Stomach smooth muscle (tissue), 2 donors: ENCODE measurements around the gene RAD51B.
"Not testable (repeated sequence)": the region's sequence is repeated elsewhere in the genome, so short reads cannot be mapped to it uniquely, and the experiment has no call there.

Experiments used
- H3K27ac ChIP-seq: one replicate; pipeline ENCODE4 v1.7.0; 2013; ENCODE audit warnings: mild to moderate bottlenecking, low read length, inconsistent platforms
- H3K27me3 ChIP-seq, 2 donors: one replicate each; pipeline ENCODE4 v1.7.0; 2013; ENCODE audit warnings: low read length in 2 of 2; ENCODE audit not compliant: insufficient read depth in 2 of 2, control insufficient read depth in 1 of 2
- H3K36me3 ChIP-seq, 2 donors: one replicate each; pipeline ENCODE4 v1.7.0; 2013; ENCODE audit warnings: low read length in 2 of 2; ENCODE audit not compliant: control insufficient read depth in 2 of 2, insufficient read depth in 2 of 2
- H3K4me1 ChIP-seq: one replicate; pipeline ENCODE4 v1.7.0; 2013; ENCODE audit warnings: low read length; ENCODE audit not compliant: control insufficient read depth, insufficient read depth
- H3K4me3 ChIP-seq, 2 donors: one replicate each; pipeline ENCODE4 v1.7.0; 2013; ENCODE audit warnings: low read length in 2 of 2
- H3K9ac ChIP-seq, 2 donors: one replicate each; pipeline ENCODE4 v1.7.0; 2013; ENCODE audit warnings: low read length in 2 of 2, mild to moderate bottlenecking in 1 of 2
- H3K9me3 ChIP-seq, 2 donors: one replicate each; pipeline ENCODE4 v1.7.0; 2013; ENCODE audit warnings: low read length in 2 of 2; ENCODE audit not compliant: control insufficient read depth in 2 of 2
- donor health status: healthy.
- donor health status: Pancreatic carcinoma.

The RAD51B gene

DNA sequence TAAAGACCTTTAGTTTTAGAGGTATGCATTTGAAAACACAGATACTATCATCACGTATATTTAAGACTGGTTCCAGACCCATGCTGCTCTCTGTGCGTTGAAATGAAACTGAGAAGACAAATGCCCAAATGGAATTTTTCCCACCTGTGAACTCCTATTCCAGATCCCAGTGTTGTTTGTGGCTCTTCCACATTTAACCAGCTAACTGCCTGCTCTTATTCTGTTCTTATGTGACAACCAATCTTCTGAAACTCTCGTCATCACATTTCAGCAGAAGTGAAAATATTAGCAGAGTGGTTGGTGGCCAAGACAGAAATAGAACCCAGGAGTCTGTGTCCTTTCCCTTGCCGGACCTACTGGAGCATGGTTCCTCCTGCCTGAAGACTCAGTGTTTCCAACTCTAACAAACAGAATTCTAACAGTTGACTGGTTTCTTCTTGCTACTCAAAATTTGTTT is 460.2 kb downstream of the RAD51B start:
- H3K4me3 ChIP-seq: no peak overlapping the region
- no peaks in the 10 kb centered on the region for H3K9me3 ChIP-seq
- peaks cover 11% of the 10 kb centered on the region for H3K4me1 ChIP-seq
- H3K27ac ChIP-seq: no peak overlapping the region
- H3K36me3 ChIP-seq: no peaks in the 10 kb centered on the region
- no peaks in the 10 kb centered on the region for H3K27me3 ChIP-seq
- H3K9ac ChIP-seq: no peak overlapping the region

DNA sequence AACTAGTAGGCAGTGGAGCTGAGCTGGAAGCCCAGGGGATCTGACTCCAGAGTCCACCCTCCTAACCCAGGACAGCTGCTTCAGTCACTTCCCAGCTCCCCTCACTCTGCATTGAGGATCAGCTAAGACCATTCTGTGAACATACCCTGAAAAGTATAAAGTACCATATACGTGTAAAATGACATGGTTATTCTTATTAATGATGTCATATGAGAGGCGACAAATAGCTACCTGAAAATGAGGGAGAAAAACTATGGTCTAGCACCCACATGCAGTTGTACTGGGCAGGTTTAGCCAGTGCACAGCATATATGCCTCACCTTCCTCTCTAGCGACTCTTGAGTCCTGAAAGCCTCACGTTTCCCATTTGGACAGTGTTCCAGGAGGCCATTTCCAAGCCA is 461.9 kb downstream of the RAD51B start:
- Histone ChIP-seq H3K27me3 (no peaks in the 10 kb centered on the region), H3K4me3 (no peak overlapping the region), H3K4me1 (peaks cover 19% of the 10 kb centered on the region), H3K9me3 (no peaks in the 10 kb centered on the region), H3K27ac (no peak overlapping the region), H3K36me3 (no peaks in the 10 kb centered on the region), H3K9ac (no peak overlapping the region)

DNA sequence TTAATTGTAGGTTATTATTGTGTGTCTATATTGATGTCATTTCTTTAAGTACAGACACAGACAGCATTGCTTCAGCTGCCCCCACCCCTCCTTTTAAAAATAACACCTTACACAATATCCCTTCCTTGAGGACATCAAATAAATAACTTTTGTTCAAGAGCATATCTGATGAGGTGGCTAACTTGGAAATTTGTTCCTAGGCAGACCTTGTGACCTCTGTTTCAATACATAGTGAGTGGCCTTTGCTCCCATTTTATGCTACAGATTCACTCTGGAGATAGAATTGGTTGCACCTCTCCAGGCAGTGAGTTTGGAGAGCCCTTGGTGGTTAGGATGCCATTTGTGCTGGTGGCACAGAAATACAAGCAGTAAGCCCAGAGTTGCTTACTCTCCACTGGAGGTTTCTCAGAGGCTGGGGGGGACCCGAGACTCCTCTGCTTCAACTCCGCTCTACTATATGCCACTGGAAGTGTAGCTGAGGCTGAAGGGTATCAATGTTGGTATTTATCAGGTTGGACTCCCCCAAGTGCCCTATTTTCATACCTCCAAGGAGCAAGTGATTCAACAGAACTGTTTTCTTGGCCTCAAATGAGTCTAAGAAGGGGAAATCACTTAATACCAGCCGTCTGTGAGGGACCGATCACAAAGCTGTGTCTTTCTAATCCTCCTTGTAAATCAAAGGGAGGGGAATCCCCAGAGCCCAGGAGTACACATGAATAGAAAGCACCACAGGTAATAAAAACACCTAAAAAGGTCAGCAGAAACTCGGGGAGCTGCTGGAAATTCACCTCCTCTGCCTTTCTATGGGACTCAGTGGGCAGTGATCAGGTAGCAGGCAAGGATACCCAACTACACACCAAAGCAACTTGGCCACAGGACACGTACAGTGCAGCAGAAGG is 463.1 kb downstream of the RAD51B start:
- Histone ChIP-seq H3K36me3 (no peaks in the 10 kb centered on the region), H3K4me1 (peaks cover 19% of the 10 kb centered on the region), H3K9me3 (no peaks in the 10 kb centered on the region), H3K27ac (no peak overlapping the region), H3K9ac (no peak overlapping the region), H3K4me3 (no peak overlapping the region), H3K27me3 (no peaks in the 10 kb centered on the region)

DNA sequence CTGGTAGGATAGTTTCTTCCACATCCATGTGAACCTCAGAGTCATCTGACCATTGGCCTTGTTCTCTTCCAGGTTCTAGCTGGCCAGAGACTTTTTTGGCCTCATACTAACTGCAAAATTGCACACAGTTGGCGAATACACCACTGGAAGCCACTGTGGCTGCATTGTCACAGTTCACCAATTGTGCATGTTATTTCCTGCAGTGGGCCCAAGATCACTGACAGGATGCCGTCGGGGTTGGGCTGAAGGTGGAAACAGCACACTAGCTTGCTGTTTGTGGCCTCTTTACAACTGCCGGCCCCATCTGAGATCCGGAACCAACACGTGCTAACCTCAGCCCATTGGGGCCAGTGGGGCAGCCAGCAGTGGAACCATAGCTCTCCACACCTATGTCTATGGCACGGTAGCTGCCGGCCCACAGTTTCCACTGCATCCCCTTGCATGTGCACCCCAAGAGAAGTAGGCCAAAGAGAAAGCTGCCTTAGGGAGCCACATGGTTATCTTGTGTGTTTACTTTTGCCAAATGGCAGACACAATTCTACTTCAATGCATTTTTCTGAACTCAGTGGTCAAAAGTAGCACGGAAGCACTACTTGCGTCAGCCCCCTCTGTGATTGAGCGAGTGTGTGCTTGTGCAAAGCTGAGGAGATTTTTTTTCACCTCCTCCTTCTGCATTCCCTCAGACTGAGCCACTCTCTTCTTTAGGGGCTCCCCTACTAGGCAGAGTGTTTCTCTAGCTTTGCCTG is 464.0 kb downstream of the RAD51B start:
- no peaks in the 10 kb centered on the region for H3K27me3 ChIP-seq
- no peak overlapping the region for H3K9ac ChIP-seq
- H3K36me3 ChIP-seq: no peaks in the 10 kb centered on the region
- H3K4me3 ChIP-seq: no peak overlapping the region
- H3K27ac ChIP-seq: no peak overlapping the region
- H3K4me1 ChIP-seq: peaks cover 19% of the 10 kb centered on the region
- H3K9me3 ChIP-seq: no peaks in the 10 kb centered on the region

DNA sequence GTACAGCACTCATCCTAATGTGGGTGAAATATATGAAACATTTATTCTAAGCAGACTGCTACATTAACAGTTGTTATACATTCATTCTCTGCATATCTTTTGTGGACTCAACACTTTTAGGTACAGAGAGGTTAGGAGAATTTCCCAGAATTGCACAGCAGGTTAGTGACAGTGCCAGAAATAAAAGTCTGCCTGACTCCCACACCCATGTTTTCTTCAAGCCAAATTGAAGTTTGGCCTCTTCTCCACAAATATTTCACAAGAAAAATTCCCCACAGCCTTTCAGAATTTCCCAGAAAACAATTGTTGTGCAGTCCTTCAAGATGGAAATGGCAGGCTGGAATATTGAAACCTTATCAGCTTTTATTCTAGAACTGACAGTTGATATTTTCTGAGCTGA is 464.8 kb downstream of the RAD51B start:
- no peaks in the 10 kb centered on the region for H3K27me3 ChIP-seq
- no peak overlapping the region for H3K4me3 ChIP-seq
- H3K27ac ChIP-seq: no peak overlapping the region
- no peaks in the 10 kb centered on the region for H3K9me3 ChIP-seq
- no peaks in the 10 kb centered on the region for H3K36me3 ChIP-seq
- peaks cover 19% of the 10 kb centered on the region for H3K4me1 ChIP-seq
- no peak overlapping the region for H3K9ac ChIP-seq

DNA sequence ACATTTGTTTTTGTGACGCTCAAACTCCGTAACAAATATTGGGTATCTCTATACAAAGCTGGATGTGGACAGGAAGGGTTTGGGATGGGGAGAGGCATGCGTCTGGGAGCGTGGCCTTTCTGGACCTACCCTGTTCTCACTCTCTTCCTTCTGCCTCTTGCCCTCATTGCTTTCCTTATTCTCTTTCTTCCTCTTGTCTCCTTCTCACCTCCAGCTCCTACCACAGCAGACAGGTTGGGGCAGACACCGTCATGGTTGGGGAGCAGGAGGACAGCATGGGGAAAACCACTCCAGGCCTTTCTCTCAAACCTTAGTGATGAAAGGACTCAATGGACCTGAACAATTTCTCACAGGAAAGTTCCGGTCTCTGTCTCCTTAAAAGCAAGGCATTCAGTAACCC is 465.3 kb downstream of the RAD51B start:
- peak overlapping the region; percentile 6 to 31 for H3K9ac ChIP-seq
- peak overlapping the region; percentile 53 for H3K27ac ChIP-seq

DNA sequence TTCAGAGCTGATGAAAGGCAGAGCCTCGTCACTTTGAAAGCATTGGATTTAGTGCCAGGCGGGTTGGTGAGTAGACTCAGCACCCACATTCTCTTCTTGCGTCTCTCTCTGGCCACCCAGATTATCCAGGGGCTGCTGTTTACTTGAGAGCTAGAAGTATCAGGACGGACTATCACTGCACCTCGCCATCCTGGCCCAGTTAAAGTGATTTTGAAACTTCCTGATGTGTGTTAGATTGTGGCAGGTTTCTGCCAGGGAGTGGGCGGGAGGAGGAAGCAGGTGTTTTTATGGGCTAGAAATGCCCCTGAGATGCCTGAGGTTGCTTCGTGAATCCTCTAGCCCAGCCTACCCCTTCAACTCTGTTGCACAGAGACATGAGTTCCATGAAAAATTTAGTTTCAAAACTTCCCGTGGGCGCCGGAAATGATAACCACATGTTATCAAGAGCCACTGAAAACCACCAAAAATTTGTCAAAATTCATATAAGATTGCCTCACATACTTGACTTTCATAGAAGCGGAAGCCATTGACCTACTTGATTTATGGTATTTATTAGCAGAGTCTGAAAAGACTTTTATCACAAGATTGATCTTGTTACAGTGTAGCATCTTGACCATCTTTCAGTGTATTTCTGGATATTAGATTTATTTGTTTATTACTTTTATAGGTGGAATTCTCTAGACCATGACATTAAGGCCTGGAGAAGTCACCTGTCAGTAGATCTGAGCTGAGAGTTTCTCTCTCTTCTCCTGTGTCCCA is 466.0 kb downstream of the RAD51B start:
- Histone ChIP-seq H3K9ac (peak overlapping the region; percentile 6 to 31), H3K9me3 (no peaks in the 10 kb centered on the region), H3K27me3 (no peaks in the 10 kb centered on the region), H3K4me3 (peak overlapping the region; percentile 7 to 44), H3K4me1 (peaks cover 19% of the 10 kb centered on the region), H3K27ac (peak overlapping the region; percentile 53), H3K36me3 (no peaks in the 10 kb centered on the region)

More for the DNA sequence above, 465.3 kb downstream of the RAD51B start:
- Histone ChIP-seq H3K9me3 (no peaks in the 10 kb centered on the region), H3K4me1 (peaks cover 19% of the 10 kb centered on the region), H3K36me3 (no peaks in the 10 kb centered on the region), H3K27me3 (no peaks in the 10 kb centered on the region), H3K4me3 (peak overlapping the region; percentile 7 to 15)

DNA sequence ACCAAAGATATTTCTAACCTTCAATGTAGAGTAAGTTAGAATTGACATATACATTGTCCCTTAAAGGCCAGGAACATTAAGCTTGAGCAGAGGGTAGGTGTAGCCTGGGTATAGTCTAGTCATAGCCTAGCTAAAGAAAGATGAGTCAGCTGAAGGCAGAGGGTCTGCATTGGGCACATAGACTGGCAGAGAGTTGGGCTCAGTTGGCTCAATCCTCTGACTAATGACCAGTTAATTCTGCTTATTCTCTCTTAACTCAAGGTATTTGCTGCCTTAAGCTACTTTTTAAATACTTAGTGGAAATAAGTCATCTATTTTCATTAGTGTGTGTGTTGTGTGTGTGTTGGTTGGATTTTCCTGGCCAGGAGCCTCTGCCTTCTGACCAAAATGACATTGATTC is 467.1 kb downstream of the RAD51B start:
- H3K9me3 ChIP-seq: no peaks in the 10 kb centered on the region
- no peaks in the 10 kb centered on the region for H3K36me3 ChIP-seq
- H3K9ac ChIP-seq: no peak overlapping the region
- no peaks in the 10 kb centered on the region for H3K27me3 ChIP-seq
- no peak overlapping the region for H3K4me3 ChIP-seq
- H3K27ac ChIP-seq: no peak overlapping the region
- H3K4me1 ChIP-seq: peaks cover 19% of the 10 kb centered on the region

DNA sequence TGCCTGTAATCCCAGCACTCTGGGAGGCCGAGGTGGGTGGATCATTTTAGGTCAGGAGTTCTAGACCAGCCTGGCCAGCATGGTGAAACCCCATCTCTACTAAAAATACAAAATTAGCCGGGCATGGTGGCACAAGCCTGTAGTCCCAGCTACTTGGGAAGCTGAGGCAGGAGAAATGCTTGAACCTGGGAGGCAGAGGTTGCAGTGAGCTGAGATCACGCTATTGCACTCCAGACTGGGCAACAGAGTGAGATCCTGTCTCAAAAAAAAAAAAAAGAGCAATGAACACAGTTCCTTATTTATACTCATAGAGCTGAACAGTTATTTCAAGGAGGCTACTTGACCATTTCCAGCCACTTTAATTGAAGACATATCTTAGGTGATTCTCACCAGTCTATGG is 469.9 kb downstream of the RAD51B start:
- not testable (repeated sequence) for H3K9ac ChIP-seq, H3K27ac ChIP-seq

DNA sequence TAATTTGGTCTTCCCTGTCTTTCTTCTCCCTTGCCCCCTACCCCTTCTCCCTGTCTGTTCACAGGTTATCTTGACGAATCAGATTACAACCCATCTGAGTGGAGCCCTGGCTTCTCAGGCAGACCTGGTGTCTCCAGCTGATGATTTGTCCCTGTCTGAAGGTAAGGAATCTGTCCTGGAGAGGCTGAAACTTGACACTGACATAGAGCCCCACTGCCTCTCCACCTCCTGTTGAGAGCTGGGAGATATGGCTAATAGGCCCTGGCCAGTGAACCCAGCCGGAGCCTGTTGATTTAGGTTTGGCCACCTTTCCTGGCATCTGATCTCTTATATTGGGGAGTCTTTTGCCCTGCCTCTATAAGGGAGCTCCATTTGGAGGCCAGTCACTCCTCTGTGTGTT is 472.2 kb downstream of the RAD51B start:
- Histone ChIP-seq H3K27ac (no peak overlapping the region), H3K9ac (no peak overlapping the region), H3K36me3 (no peaks in the 10 kb centered on the region), H3K9me3 (no peaks in the 10 kb centered on the region), H3K4me3 (no peak overlapping the region), H3K4me1 (peaks cover 3% of the 10 kb centered on the region), H3K27me3 (no peaks in the 10 kb centered on the region)

More for the DNA sequence above, 469.9 kb downstream of the RAD51B start:
- not testable (repeated sequence) for H3K36me3 ChIP-seq, H3K27me3 ChIP-seq, H3K9me3 ChIP-seq, H3K4me3 ChIP-seq
- H3K4me1 ChIP-seq: peaks cover 11% of the 10 kb centered on the region
